ENCODE measurements around the gene NUF2.
"Not testable (repeated sequence)": the region's sequence is repeated elsewhere in the genome, so short reads cannot be mapped to it uniquely, and the experiment has no call there.

Gene NUF2

DNA sequence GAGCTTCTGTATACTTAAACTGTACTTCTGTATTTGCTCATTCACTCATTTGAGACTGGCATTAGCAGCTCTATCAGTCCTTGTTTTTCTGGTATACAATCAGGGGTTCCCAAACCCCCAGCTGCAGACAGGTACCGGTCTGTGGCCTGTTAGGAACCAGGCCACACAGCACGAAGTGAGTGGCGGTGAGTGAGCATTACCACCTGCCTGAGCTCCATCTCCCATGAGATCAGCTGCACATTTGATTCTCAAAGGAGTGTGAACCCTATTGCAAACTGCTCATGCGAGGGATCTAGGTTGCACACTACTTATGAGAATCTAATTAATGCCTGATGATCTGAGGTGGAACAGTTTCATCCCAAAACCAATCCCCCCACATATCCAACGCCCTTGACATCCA is 18.2 kb upstream of the NUF2 start:
- peaks cover 9% of the 10 kb centered on the region for H3K36me3 ChIP-seq
- no peak for DNase-seq
- H3K4me1 ChIP-seq = peaks cover 12% of the 10 kb centered on the region
- H3K4me3 ChIP-seq (ENCODE audit: low read depth, low read length) = no peak overlapping the region
- no peaks in the 10 kb centered on the region for H3K27me3 ChIP-seq
- TF ChIP-seq, protein P1, sequence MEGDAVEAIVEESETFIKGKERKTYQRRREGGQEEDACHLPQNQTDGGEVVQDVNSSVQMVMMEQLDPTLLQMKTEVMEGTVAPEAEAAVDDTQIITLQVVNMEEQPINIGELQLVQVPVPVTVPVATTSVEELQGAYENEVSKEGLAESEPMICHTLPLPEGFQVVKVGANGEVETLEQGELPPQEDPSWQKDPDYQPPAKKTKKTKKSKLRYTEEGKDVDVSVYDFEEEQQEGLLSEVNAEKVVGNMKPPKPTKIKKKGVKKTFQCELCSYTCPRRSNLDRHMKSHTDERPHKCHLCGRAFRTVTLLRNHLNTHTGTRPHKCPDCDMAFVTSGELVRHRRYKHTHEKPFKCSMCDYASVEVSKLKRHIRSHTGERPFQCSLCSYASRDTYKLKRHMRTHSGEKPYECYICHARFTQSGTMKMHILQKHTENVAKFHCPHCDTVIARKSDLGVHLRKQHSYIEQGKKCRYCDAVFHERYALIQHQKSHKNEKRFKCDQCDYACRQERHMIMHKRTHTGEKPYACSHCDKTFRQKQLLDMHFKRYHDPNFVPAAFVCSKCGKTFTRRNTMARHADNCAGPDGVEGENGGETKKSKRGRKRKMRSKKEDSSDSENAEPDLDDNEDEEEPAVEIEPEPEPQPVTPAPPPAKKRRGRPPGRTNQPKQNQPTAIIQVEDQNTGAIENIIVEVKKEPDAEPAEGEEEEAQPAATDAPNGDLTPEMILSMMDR (IDR thresholded peaks at IDR 0.05; ENCODE audit: low read depth, low read length) = no peak
- H3K9me3 ChIP-seq = no peaks in the 10 kb centered on the region

DNA sequence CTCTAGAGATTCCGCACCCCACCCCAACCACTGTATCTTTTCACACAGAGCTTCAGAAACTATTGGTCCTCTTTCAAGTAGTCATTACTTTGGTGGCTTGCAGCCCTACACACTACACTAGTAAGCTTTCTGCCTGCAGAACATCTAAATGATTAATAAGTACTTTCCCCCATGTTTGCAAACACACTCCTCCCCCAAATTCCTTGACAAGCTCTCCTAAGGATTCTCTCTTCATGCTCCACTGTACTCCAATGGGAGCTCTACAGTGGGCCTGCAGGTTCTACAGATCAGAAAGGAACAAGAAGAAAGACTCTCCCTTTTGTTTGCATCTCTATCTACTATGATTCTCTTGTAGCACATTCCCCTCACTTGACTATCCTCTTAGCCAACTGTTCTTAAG is 16.3 kb upstream of the NUF2 start:
- Histone ChIP-seq H3K36me3 (peaks cover 19% of the 10 kb centered on the region), H3K27me3 (no peaks in the 10 kb centered on the region), H3K9me3 (no peaks in the 10 kb centered on the region), H3K4me3 (ENCODE audit: low read depth, low read length) (no peak overlapping the region), H3K4me1 (peaks cover 7% of the 10 kb centered on the region)
- TF ChIP-seq, protein P1 (IDR thresholded peaks at IDR 0.05; ENCODE audit: low read depth, low read length) = no peak
- DNase-seq = no peak

DNA sequence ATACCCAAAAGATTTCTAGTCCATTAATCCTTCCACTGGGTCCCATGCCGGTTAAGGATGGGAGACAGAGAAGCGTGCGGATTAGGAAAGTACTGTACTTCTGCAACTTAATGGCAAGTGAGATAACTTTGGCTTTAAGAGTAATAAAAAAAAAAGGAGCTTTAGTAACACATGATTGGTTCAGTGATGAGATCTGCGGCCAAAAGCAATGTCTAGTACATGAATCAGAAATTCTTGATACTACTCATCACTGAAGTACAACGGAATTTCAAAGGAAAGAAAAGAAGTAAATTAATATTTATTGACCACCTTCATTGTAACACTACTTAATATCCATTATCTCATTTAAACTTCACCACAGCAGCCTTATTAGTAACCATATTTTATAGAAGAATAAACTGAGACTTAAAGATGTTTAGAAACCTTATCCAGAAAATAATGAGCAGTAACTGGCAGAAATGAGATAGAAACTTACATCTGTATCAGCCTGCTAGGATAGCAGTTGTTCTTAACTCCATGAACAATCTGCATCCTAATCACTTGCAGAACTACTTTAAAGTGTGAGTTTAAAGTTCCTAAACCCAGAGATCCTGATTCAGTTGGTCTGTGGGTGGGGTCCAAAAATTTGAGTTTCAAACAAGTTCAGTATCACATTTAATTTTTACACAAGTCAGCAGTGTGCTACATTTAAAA is 14.1 kb upstream of the NUF2 start:
- DNase-seq = no peak
- Histone ChIP-seq H3K4me3 (ENCODE audit: low read depth, low read length) (no peak overlapping the region), H3K27me3 (no peaks in the 10 kb centered on the region), H3K4me1 (peaks cover 15% of the 10 kb centered on the region), H3K9me3 (no peaks in the 10 kb centered on the region), H3K36me3 (peaks cover 16% of the 10 kb centered on the region)
- TF ChIP-seq, protein P1 (IDR thresholded peaks at IDR 0.05; ENCODE audit: low read depth, low read length) = no peak

DNA sequence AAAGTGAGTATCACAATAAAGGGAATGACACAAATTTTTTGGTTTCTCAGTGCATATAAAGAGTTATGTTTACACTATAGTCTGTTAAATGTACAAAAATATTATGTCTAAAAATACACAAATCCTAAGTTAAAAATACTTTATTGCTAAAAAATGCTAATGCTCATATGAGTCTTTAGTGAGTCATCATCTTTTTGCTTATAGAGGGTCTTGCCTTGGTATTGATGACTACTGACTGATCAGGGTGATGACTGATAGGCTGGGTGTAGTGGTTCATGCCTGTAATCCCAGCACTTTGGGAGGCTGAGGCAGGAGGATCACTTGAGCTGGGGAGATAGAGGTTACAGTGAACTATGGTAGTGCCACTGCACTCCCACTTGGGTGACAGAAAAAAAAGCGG is 12.9 kb upstream of the NUF2 start:
- Histone ChIP-seq H3K27me3 (no peaks in the 10 kb centered on the region), H3K4me3 (ENCODE audit: low read depth, low read length) (no peak overlapping the region), H3K36me3 (peaks cover 15% of the 10 kb centered on the region), H3K4me1 (peaks cover 22% of the 10 kb centered on the region), H3K9me3 (no peaks in the 10 kb centered on the region)
- TF ChIP-seq, protein P1 (IDR thresholded peaks at IDR 0.05; ENCODE audit: low read depth, low read length) = no peak
- DNase-seq = no peak

DNA sequence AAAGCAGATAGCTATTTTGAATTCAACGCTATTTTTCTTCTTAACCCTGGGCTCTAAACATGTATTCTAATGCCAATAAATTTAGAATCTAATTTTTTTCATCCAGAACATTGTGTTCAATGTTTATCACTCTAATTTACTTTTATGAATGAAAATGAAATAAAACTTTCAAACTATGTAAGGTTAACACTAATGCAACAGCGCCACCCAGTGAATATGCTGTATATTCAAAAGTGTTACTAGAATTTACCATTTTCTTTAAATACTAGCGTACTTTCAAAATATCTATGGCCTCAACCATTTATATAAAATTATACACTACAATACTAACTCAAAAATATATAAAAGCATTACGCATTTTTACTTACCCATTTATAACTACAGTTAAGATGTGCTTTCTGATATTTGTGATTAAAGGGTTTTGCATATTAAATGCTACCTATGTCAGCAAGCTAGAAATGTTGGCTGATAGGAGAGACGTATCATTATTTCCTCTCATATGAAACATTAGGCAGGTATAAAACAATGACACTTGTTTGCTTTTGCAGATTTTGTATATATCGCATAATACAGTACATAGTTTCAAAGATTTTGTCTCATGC is 5.9 kb upstream of the NUF2 start:
- no peak overlapping the region for H3K4me3 ChIP-seq (ENCODE audit: low read depth, low read length)
- TF ChIP-seq, protein P1 (IDR thresholded peaks at IDR 0.05; ENCODE audit: low read depth, low read length) = peak; percentile 42; the same call in 1 of the 2 replicates
- H3K4me1 ChIP-seq = peaks cover 21% of the 10 kb centered on the region
- no peaks in the 10 kb centered on the region for H3K27me3 ChIP-seq
- H3K9me3 ChIP-seq = no peaks in the 10 kb centered on the region
- H3K36me3 ChIP-seq = no peaks in the 10 kb centered on the region; the same call in 1 of the 2 replicates
- DNase-seq = peak; percentile 70

DNA sequence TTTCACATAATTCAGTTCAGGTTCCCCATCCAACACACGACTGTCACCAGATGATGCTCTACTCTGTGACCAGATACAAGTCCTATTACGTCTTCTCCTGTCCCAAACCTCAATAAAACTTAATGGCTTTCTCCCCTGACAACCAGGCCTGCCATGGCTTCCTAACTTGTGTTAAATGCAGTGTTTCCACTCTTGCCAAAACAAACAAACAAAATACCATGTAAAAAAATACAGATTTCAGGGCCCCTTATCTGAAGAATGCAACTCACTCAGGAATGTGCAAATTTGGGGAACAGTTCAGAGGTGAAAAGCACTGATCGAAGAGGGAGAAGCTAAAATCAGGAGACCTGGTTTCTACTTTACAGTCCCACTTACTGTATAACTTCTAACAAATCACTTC is 863 bp upstream of the NUF2 start:
- DNase-seq = no peak

DNA sequence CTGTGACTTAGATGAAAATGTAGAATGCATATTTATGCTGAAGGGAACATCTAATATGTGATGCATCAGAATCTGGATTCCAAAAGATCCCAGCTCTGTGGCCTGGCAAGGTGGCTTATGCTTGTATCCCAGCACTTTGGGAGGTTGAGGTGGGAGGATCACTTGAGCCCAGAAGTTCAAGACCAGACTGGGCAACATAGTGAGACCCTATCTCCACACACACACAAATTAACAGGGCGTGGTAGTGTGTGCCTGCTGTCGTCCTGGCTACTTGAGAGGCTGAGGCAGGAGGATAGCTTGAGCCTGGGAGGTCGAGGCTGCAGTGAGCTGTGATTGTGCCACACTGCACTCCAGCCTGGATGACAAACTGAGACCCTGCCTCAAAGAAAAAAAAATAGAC is 1.6 kb downstream of the NUF2 start:
- not testable (repeated sequence) for H3K9me3 ChIP-seq, H3K4me1 ChIP-seq, DNase-seq, H3K27me3 ChIP-seq
- Histone ChIP-seq H3K36me3 (peaks cover 15% of the 10 kb centered on the region), H3K4me3 (ENCODE audit: low read depth, low read length) (peak overlapping the region; percentile 71)

More for the DNA sequence above, 863 bp upstream of the NUF2 start:
- peak overlapping the region; percentile 71 for H3K4me3 ChIP-seq (ENCODE audit: low read depth, low read length)
- no peaks in the 10 kb centered on the region for H3K27me3 ChIP-seq
- H3K4me1 ChIP-seq = peaks cover 3% of the 10 kb centered on the region; the same call in 1 of the 2 replicates
- 0 out of 2 replicates have a peak, but pooled peaks cover under 1% of the 10 kb centered on the region for H3K36me3 ChIP-seq
- H3K9me3 ChIP-seq = no peaks in the 10 kb centered on the region
- TF ChIP-seq, protein P1 (IDR thresholded peaks at IDR 0.05; ENCODE audit: low read depth, low read length) = no peak

Measured in BE2C (cell line).